ENCODE results near the gene GSG1L.

- no peak for TF ChIP-seq CTCF (IDR thresholded peaks at IDR 0.05 in 2 of 3, conservative IDR thresholded peaks at IDR 0.05 in 1 of 3; ENCODE audit: insufficient read depth in 2 of 3, low read depth in 1 of 3, low read length in 3 of 3)
- no peak for TF ChIP-seq NBN (IDR thresholded peaks at IDR 0.05; ENCODE audit: low read depth)
- TF ChIP-seq POLR2G (IDR thresholded peaks at IDR 0.05; ENCODE audit: low read depth, low read length) = no peak
- no peak for TF ChIP-seq EZH2 (IDR thresholded peaks at IDR 0.05; ENCODE audit: borderline replicate concordance, low read depth, low read length)
- no peak for TF ChIP-seq PATZ1 (CRISPR knock-in tag; IDR thresholded peaks at IDR 0.05; ENCODE audit: borderline replicate concordance)
- no peak for TF ChIP-seq NFE2L1 (tag; IDR thresholded peaks at IDR 0.05; ENCODE audit: borderline replicate concordance, low read depth)
Measured at GRCh38 chr16:27868180-27868579, 195.3 kb downstream of the GSG1L start.

Measured in K562 (cell line).